Calu3 (cell line): ENCODE results near the gene SORBS2. TPM values are rescaled to one million over a fixed set of nuclear protein-coding genes. Genes with fewer than 3 reads are reported as not detected.

Experiments used
- BruUV-seq: library from RNA; stranded (reverse); fragments of 400-500 nt; replicated peaks from 2 replicates; lab custom pipeline; 2021; lab: Mats Ljungman, UMichigan
- CTCF ChIA-PET: fragments of 300-600 bp; sonication (Branson Sonifier 250); formaldehyde crosslinking; loops from one replicate; lab custom pipeline; 2022; ENCODE audit warnings: antibody characterized with exemption; lab: Charles Lee
- DNase-seq: peaks from one replicate; pipeline ENCODE4 v3.0.0; 2022
- H3K27ac Mint-ChIP-seq: one replicate; pipeline ENCODE4 v1.8.0; 2022; ENCODE audit warnings: mixed read lengths; ENCODE audit not compliant: unreplicated experiment
- H3K27me3 Mint-ChIP-seq: one replicate; pipeline ENCODE4 v1.8.0; 2022; ENCODE audit warnings: mixed read lengths; ENCODE audit not compliant: unreplicated experiment
- H3K36me3 Mint-ChIP-seq: one replicate; pipeline ENCODE4 v1.8.0; 2022; ENCODE audit warnings: mild to moderate bottlenecking, moderate library complexity, mixed read lengths; ENCODE audit not compliant: insufficient read depth, unreplicated experiment
- H3K4me1 Mint-ChIP-seq: one replicate; pipeline ENCODE4 v1.8.0; 2022; ENCODE audit warnings: mild to moderate bottlenecking, low read depth, mixed read lengths; ENCODE audit not compliant: unreplicated experiment
- H3K4me3 Mint-ChIP-seq: one replicate; pipeline ENCODE4 v1.8.0; 2022; ENCODE audit warnings: mild to moderate bottlenecking, low read depth, moderate library complexity, mixed read lengths; ENCODE audit not compliant: unreplicated experiment
- H3K9me3 Mint-ChIP-seq: one replicate; pipeline ENCODE4 v1.8.0; 2022; ENCODE audit warnings: low read depth, mixed read lengths; ENCODE audit not compliant: unreplicated experiment
- intact Hi-C: fragments of 100-400 bp; cut with micrococcal nuclease; formaldehyde crosslinking; loops from one replicate; pipeline ENCODE4 v1.10.0; 2022; ENCODE audit not compliant: unreplicated experiment
- total RNA-seq: library from RNA; stranded (reverse); gene quantifications from 2 replicates; pipeline ENCODE4 v1.2.3, GENCODE V29; 2022
- TF ChIP-seq, protein P1 (sequence below): fragments of 200-600 bp; IDR thresholded peaks from one replicate; pipeline ENCODE4 v1.8.0; 2022; ENCODE audit warnings: antibody characterized with exemption; ENCODE audit not compliant: unreplicated experiment

Gene SORBS2
- total RNA-seq, 1 experiment from 2014 or later, result 52.8 TPM

GRCh38 chr4:185800266-185800945 lies 11.6 kb downstream of the SORBS2 start:
- peaks cover 4% of the 10 kb centered on the region for H3K9me3 Mint-ChIP-seq
- TF ChIP-seq, protein P1, sequence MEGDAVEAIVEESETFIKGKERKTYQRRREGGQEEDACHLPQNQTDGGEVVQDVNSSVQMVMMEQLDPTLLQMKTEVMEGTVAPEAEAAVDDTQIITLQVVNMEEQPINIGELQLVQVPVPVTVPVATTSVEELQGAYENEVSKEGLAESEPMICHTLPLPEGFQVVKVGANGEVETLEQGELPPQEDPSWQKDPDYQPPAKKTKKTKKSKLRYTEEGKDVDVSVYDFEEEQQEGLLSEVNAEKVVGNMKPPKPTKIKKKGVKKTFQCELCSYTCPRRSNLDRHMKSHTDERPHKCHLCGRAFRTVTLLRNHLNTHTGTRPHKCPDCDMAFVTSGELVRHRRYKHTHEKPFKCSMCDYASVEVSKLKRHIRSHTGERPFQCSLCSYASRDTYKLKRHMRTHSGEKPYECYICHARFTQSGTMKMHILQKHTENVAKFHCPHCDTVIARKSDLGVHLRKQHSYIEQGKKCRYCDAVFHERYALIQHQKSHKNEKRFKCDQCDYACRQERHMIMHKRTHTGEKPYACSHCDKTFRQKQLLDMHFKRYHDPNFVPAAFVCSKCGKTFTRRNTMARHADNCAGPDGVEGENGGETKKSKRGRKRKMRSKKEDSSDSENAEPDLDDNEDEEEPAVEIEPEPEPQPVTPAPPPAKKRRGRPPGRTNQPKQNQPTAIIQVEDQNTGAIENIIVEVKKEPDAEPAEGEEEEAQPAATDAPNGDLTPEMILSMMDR, result no peak
- CTCF ChIA-PET, result no interaction called here
- no peaks in the 10 kb centered on the region for H3K27me3 Mint-ChIP-seq
- H3K4me1 Mint-ChIP-seq, result peaks cover 11% of the 10 kb centered on the region
- no peak for DNase-seq
- no peak overlapping the region for H3K27ac Mint-ChIP-seq
- no TSS peak for BruUV-seq
- intact Hi-C loops, result loop anchor here (10.0 kb wide), 1 partner anchor 156 kb away; no protein-coding TSS in a partner anchor
- H3K36me3 Mint-ChIP-seq, result no peaks in the 10 kb centered on the region
- H3K4me3 Mint-ChIP-seq, result no peak overlapping the region

- no peak for DNase-seq
- no peaks in the 10 kb centered on the region for H3K36me3 Mint-ChIP-seq
- H3K9me3 Mint-ChIP-seq, result peaks cover 4% of the 10 kb centered on the region
- TF ChIP-seq, protein P1, result no peak
- peaks cover 11% of the 10 kb centered on the region for H3K4me1 Mint-ChIP-seq
- H3K4me3 Mint-ChIP-seq, result no peak overlapping the region
- no peak overlapping the region for H3K27ac Mint-ChIP-seq
- no peaks in the 10 kb centered on the region for H3K27me3 Mint-ChIP-seq
- intact Hi-C loops, result no loop called here
- BruUV-seq, result no TSS peak
- CTCF ChIA-PET, result no interaction called here
Observed at GRCh38 chr4:185799442-185799841, 12.6 kb downstream of the SORBS2 start.

DNA sequence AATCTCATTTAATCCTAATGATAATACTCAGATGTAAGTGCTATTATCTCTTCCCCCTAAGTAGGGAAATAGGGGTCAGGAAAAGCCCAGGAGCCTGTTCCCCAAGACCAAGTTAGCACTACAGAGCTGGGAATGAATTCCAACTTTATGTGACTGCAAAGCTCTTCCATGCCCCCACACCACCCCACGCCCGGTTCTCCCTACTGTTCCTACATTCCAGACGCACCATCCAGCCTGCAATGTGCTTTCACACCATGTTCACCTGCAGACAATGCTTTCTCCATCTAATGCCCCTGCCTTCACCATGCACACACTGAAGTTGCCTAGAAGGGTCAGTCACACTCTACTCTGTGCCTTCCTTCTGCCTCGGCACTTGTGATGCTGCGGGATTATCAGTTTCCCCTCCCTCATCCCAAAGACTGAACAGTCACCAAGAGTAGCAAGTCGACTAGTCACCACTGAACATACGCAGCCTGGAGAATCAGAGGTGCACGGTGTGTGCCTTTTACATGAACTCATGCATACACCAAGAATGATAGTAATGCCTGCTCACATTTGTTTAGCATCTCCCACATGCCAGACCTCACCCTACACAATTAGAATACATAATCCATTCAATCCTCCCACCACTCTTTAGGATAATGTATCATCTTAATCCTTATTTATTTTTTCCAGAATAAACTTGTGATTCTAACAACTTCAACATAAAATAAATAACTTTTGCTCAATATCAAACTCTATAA lies 14.2 kb downstream of the SORBS2 start:
- Mint-ChIP-seq H3K9me3 (peaks cover 4% of the 10 kb centered on the region), H3K4me1 (peaks cover 25% of the 10 kb centered on the region), H3K27me3 (no peaks in the 10 kb centered on the region), H3K36me3 (no peaks in the 10 kb centered on the region), H3K4me3 (no peak overlapping the region), H3K27ac (no peak overlapping the region)
- TF ChIP-seq, protein P1, result no peak
- BruUV-seq, result no TSS peak
- CTCF ChIA-PET, result no interaction called here
- DNase-seq, result no peak
- intact Hi-C loops, result no loop called here

GRCh38 chr4:185797018-185797417 lies 15.0 kb downstream of the SORBS2 start:
- intact Hi-C loops, result no loop called here
- Mint-ChIP-seq H3K36me3 (no peaks in the 10 kb centered on the region), H3K9me3 (peaks cover 2% of the 10 kb centered on the region), H3K4me3 (no peak overlapping the region), H3K27ac (no peak overlapping the region), H3K27me3 (no peaks in the 10 kb centered on the region), H3K4me1 (peaks cover 30% of the 10 kb centered on the region)
- CTCF ChIA-PET, result no interaction called here
- BruUV-seq, result no TSS peak
- DNase-seq, result no peak
- TF ChIP-seq, protein P1, result no peak
